Smooth muscle cell (in vitro differentiated cells): ENCODE measurements around the gene DERL3. TPM values are rescaled to one million over a fixed set of nuclear protein-coding genes. Genes with fewer than 3 reads are reported as not detected.

ENCODE experiments used
- DNase-seq: peaks from one replicate; lab custom pipeline; 2025; ENCODE audit not compliant: unreplicated experiment; lab: John Stamatoyannopoulos, UW
- H2AFZ ChIP-seq: fragments of 200-600 bp; sonication (generic); 2 replicates; pipeline ENCODE4 v1.6.0; 2016; ENCODE audit warnings: antibody characterized with exemption, low read depth, mild to moderate bottlenecking
- H3F3A ChIP-seq: fragments of 200-600 bp; sonication (generic); 2 replicates; pipeline ENCODE4 v1.6.0; 2017; ENCODE audit warnings: antibody characterized with exemption, low read depth
- H3K27ac ChIP-seq: fragments of 200-600 bp; sonication (generic); 2 replicates; pipeline ENCODE4 v1.5.1; 2016; ENCODE audit warnings: low read depth, mild to moderate bottlenecking
- H3K27me3 ChIP-seq: fragments of 200-600 bp; sonication (generic); 2 replicates; pipeline ENCODE4 v1.6.1; 2016; ENCODE audit warnings: low read depth, mild to moderate bottlenecking
- H3K36me3 ChIP-seq: fragments of 200-600 bp; sonication (generic); 2 replicates; pipeline ENCODE4 v1.5.1; 2016; ENCODE audit warnings: low read depth
- H3K4me1 ChIP-seq: fragments of 200-600 bp; sonication (generic); 2 replicates; pipeline ENCODE4 v1.5.1; 2016; ENCODE audit warnings: low read depth
- H3K4me2 ChIP-seq: fragments of 200-600 bp; sonication (generic); 2 replicates; pipeline ENCODE4 v1.6.0; 2016; ENCODE audit warnings: mild to moderate bottlenecking
- H3K4me3 ChIP-seq: fragments of 200-600 bp; sonication (generic); 2 replicates; pipeline ENCODE4 v1.5.1; 2016; ENCODE audit warnings: mild to moderate bottlenecking
- H3K79me2 ChIP-seq: fragments of 200-600 bp; sonication (generic); 2 replicates; pipeline ENCODE4 v1.6.0; 2016; ENCODE audit warnings: low read depth, mild to moderate bottlenecking
- H3K9ac ChIP-seq: fragments of 200-600 bp; sonication (generic); 2 replicates; pipeline ENCODE4 v1.6.0; 2016; ENCODE audit warnings: low read depth
- H3K9me3 ChIP-seq: fragments of 200-600 bp; sonication (generic); replicated peaks from 2 replicates; pipeline ENCODE4 v1.5.1; 2016; ENCODE audit warnings: low read depth
- H4K20me1 ChIP-seq: fragments of 200-600 bp; sonication (generic); 2 replicates; pipeline ENCODE4 v1.6.0; 2016; ENCODE audit warnings: low read depth
- CTCF ChIP-seq: fragments of 200-600 bp; sonication (generic); IDR thresholded peaks from 2 replicates; pipeline ENCODE4 v1.5.1; 2017; ENCODE audit warnings: borderline replicate concordance, mild to moderate bottlenecking, antibody characterized with exemption; ENCODE audit not compliant: insufficient read depth, poor library complexity, severe bottlenecking
- WGBS: methylation state at CpG from one replicate; pipeline ENCODE4 v1.1.7; 2016; ENCODE audit warnings: low lambda C conversion rate; 5-methylcytosine and 5-hydroxymethylcytosine counted together
- polyA plus RNA-seq: library from polyadenylated mRNA; unstranded; fragments of >200 nt; fragmentation: Nextera tagmentation; extraction: Ambion mirVana; gene quantifications from 2 replicates; pipeline ENCODE4 v1.2.1, GENCODE V29; 2016
- total RNA-seq: library from RNA; depleted of rRNA; stranded (reverse); fragments of >200 nt; gene quantifications from 2 replicates; pipeline ENCODE4 v1.2.3, GENCODE V29; 2014

DERL3 gene
- total and polyA plus RNA-seq, 2 experiments from 2014 or later = 0.63 to 4.2 TPM

- no peak for TF ChIP-seq CTCF
- H3K4me3 ChIP-seq = no peak overlapping the region
- WGBS = 93% methylated on average over 4 of the region's 5 CpGs
- no peak overlapping the region for H3K27ac ChIP-seq
- H3K27me3 ChIP-seq = no peaks in the 10 kb centered on the region
- H3K79me2 ChIP-seq = peaks cover 6% of the 10 kb centered on the region
- peaks cover 13% of the 10 kb centered on the region for H3F3A ChIP-seq
- H3K9me3 ChIP-seq = no peaks in the 10 kb centered on the region
- H3K4me1 ChIP-seq = peaks cover 9% of the 10 kb centered on the region
- no peak overlapping the region for H2AFZ ChIP-seq
- no peak overlapping the region for H3K9ac ChIP-seq
- peaks cover 36% of the 10 kb centered on the region for H4K20me1 ChIP-seq
- no peaks in the 10 kb centered on the region for H3K36me3 ChIP-seq
- no peak overlapping the region for H3K4me2 ChIP-seq
- no peak for DNase-seq
These were observed 2.5 kb downstream of the DERL3 start for GRCh38 chr22:23836281-23836680.

- Histone ChIP-seq H3K79me2 (peaks cover 13% of the 10 kb centered on the region), H3K9me3 (no peaks in the 10 kb centered on the region), H3F3A (peaks cover 13% of the 10 kb centered on the region), H3K27ac (no peak overlapping the region), H3K4me1 (peaks cover 9% of the 10 kb centered on the region), H3K4me2 (no peak overlapping the region), H4K20me1 (peaks cover 42% of the 10 kb centered on the region), H3K4me3 (no peak overlapping the region), H2AFZ (no peak overlapping the region), H3K9ac (no peak overlapping the region), H3K36me3 (no peaks in the 10 kb centered on the region), H3K27me3 (no peaks in the 10 kb centered on the region)
- 77% methylated on average over 11 of the region's 11 CpGs for WGBS
- no peak for TF ChIP-seq CTCF
- no peak for DNase-seq
These were observed 3.2 kb downstream of the DERL3 start for GRCh38 chr22:23835484-23836144.

- no peak overlapping the region for H3K27ac ChIP-seq
- peaks cover 9% of the 10 kb centered on the region for H3K4me1 ChIP-seq
- H3K4me2 ChIP-seq = no peak overlapping the region
- peaks cover 14% of the 10 kb centered on the region for H3K79me2 ChIP-seq
- TF ChIP-seq CTCF = no peak
- peaks cover 45% of the 10 kb centered on the region for H4K20me1 ChIP-seq
- peaks cover 18% of the 10 kb centered on the region for H3F3A ChIP-seq
- no peaks in the 10 kb centered on the region for H3K9me3 ChIP-seq
- whole genome bisulfite sequencing = 98% methylated on average over 10 of the region's 10 CpGs
- no peak overlapping the region for H2AFZ ChIP-seq
- no peak overlapping the region for H3K9ac ChIP-seq
- no peak for DNase-seq
- H3K4me3 ChIP-seq = no peak overlapping the region
- no peaks in the 10 kb centered on the region for H3K36me3 ChIP-seq
- H3K27me3 ChIP-seq = no peaks in the 10 kb centered on the region
These were observed 3.9 kb downstream of the DERL3 start for GRCh38 chr22:23834793-23835483.
